GM12878 (cell line): ENCODE data around the gene MYT1. TPM values are rescaled to one million over a fixed set of nuclear protein-coding genes. Genes with fewer than 3 reads are reported as not detected.
"Not testable (repeated sequence)": the region's sequence is repeated elsewhere in the genome, so short reads cannot be mapped to it uniquely, and the experiment has no call there.

Experiments
- ATAC-seq: fragments of 200-7000 bp; cut with Tn5 transposase; 3 replicates; pipeline ENCODE4 v1.9.1; 2020; ENCODE audit warnings: mild to moderate bottlenecking, moderate library complexity
- BruUV-seq: library from RNA; stranded (reverse); fragments of 400-500 nt; replicated peaks from 2 replicates; lab custom pipeline; 2021; lab: Mats Ljungman, UMichigan
- CTCF ChIA-PET: fragments of 300-600 bp; sonication (Branson Sonifier 250); formaldehyde crosslinking; extraction: SDS; loops from one replicate; lab custom pipeline; 2021; ENCODE audit warnings: inconsistent platforms; lab: Yijun Ruan, JAX
- POLR2A ChIA-PET: fragments of 350-600 bp; formaldehyde crosslinking; extraction: SDS; loops from one replicate; lab custom pipeline; 2021; ENCODE audit warnings: inconsistent platforms; lab: Charles Lee
- RAD21 ChIA-PET: fragments of 300-600 bp; sonication (Branson Sonifier 250); formaldehyde crosslinking; loops from one replicate; lab custom pipeline; 2023; ENCODE audit warnings: antibody characterized with exemption; ENCODE audit not compliant: unreplicated experiment; lab: Charles Lee
- SMC1A ChIA-PET: fragments of 300-600 bp; sonication (Branson Sonifier 250); formaldehyde crosslinking; loops from one replicate; lab custom pipeline; 2023; ENCODE audit not compliant: unreplicated experiment, uncharacterized antibody; lab: Charles Lee
- DNase-seq: peaks from one replicate; pipeline ENCODE4 v3.0.0-alpha.2; 2011; ENCODE audit warnings: low read depth, low spot score
- FAIRE-seq: peaks from 3 replicates; lab custom pipeline; 2011; peaks lifted over from hg19 to GRCh38; lab: Jason Lieb, UNC
- H2AFZ ChIP-seq: 2 replicates; pipeline ENCODE4 v1.6.0; 2011; ENCODE audit warnings: low read depth, low read length, control low read depth; ENCODE audit not compliant: control insufficient read depth
- H3K27ac ChIP-seq: 2 replicates; pipeline ENCODE4 v1.5.1; 2011; ENCODE audit warnings: control low read depth; ENCODE audit not compliant: control insufficient read depth, insufficient read depth
- H3K27me3 ChIP-seq, 2 experiments: replicated peaks in 1 of 2; 2 replicates each; pipeline versions ENCODE4 v1.6.0 to v1.6.1; 2011; ENCODE audit warnings: low read length in 1 of 2; ENCODE audit not compliant: control insufficient read depth in 2 of 2, insufficient read depth in 2 of 2
- H3K36me3 ChIP-seq, 2 experiments: 2 replicates each; pipeline ENCODE4 v1.5.1; 2011; ENCODE audit warnings: low read length in 1 of 2; ENCODE audit not compliant: control insufficient read depth in 2 of 2, insufficient read depth in 2 of 2
- H3K4me1 ChIP-seq: 2 replicates; pipeline ENCODE4 v1.6.1; 2011; ENCODE audit warnings: mild to moderate bottlenecking, low read length, moderate library complexity, mixed read lengths; ENCODE audit not compliant: control insufficient read depth, insufficient read depth
- H3K4me2 ChIP-seq: 2 replicates; pipeline ENCODE4 v1.6.0; 2011; ENCODE audit warnings: control low read depth; ENCODE audit not compliant: control insufficient read depth, insufficient read depth
- H3K4me3 ChIP-seq: fragments of 200-600 bp; sonication (generic); 2 replicates; pipeline ENCODE4 v1.5.1; 2016
- H3K79me2 ChIP-seq: 2 replicates; pipeline ENCODE4 v1.6.0; 2011; ENCODE audit warnings: low read length; ENCODE audit not compliant: control insufficient read depth, insufficient read depth
- H3K9ac ChIP-seq: 2 replicates; pipeline ENCODE4 v1.8.0; 2011; ENCODE audit warnings: low read length, control low read depth, mixed read lengths; ENCODE audit not compliant: control insufficient read depth, insufficient read depth
- H3K9me3 ChIP-seq: replicated peaks from 3 replicates; pipeline ENCODE4 v1.5.1; 2011; ENCODE audit warnings: mild to moderate bottlenecking, low read length; ENCODE audit not compliant: control insufficient read depth, insufficient read depth
- H4K20me1 ChIP-seq: 2 replicates; pipeline ENCODE4 v1.6.0; 2011; ENCODE audit not compliant: control insufficient read depth, insufficient read depth
- FOXK2 ChIP-seq: fragments of 450-650 bp; IDR thresholded peaks from 2 replicates; pipeline ENCODE4 v1.6.1; 2017; ENCODE audit warnings: mild to moderate bottlenecking, moderate library complexity
- GATAD2B ChIP-seq: fragments of 450-650 bp; conservative IDR thresholded peaks from 2 replicates; pipeline ENCODE4 v1.6.1; 2017; ENCODE audit warnings: low read depth, mild to moderate bottlenecking, moderate library complexity
- WGBS: methylation state at CpG from one replicate; pipeline ENCODE4 v1.1.6; 2016; ENCODE audit warnings: low lambda C conversion rate; ENCODE audit not compliant: insufficient replicate concordance, insufficient coverage; ENCODE audit errors: missing lambda C conversion rate; 5-methylcytosine and 5-hydroxymethylcytosine counted together
- in situ Hi-C: fragments of 300-500 bp; cut with MboI; formaldehyde crosslinking; loops from 9 replicates; pipeline ENCODE4 v1.14.3; 2018; ENCODE audit warnings: mixed read lengths
- intact Hi-C: fragments of 100-400 bp; cut with micrococcal nuclease; formaldehyde crosslinking; loops from one replicate; pipeline ENCODE4 v1.14.2; 2022; ENCODE audit not compliant: unreplicated experiment
- polyA plus RNA-seq, 11 experiments: library from polyadenylated mRNA; depleted of rRNA in 4 of 11; unstranded in 6 of 11; stranded (reverse) in 5 of 11; fragments of >200 nt; fragmentation: Nextera tagmentation in 4 of 11; fragmentation: Illumina TruSeq in 1 of 11; extraction: Ambion mirVana in 4 of 11; extraction: Trizol in 1 of 11; gene quantifications; 1 replicate in 1 of 11; 2 replicates in 10 of 11; pipeline versions ENCODE4 v1.2.1 to v1.2.3, GENCODE V29; 2011 to 2016; ENCODE audit warnings: inconsistent platforms in 2 of 11, missing spikeins in 2 of 11, low read depth in 1 of 11
- total RNA-seq, 4 experiments: library from RNA; depleted of rRNA in 3 of 4; stranded (reverse); fragments of >200 nt in 3 of 4; fragmentation: Illumina TruSeq in 1 of 4; extraction: Trizol in 1 of 4; gene quantifications; 2 replicates each; pipeline versions ENCODE4 v1.2.1 to v1.2.3, GENCODE V29; 2013 to 2021

MYT1 gene
- total and polyA plus RNA-seq, 10 of the 15 experiments (the other 5 are each of a cell fraction or from before 2014, with no cell fraction given): 0.01 to 0.10 TPM; not detected in 8

- H3K79me2 ChIP-seq, RAD21 ChIA-PET, in situ Hi-C loops, BruUV-seq, H3K36me3 ChIP-seq, POLR2A ChIA-PET, H3K4me3 ChIP-seq, ATAC-seq, H2AFZ ChIP-seq, H3K27me3 ChIP-seq, FAIRE-seq, intact Hi-C loops, H3K27ac ChIP-seq, H3K4me2 ChIP-seq, H3K9ac ChIP-seq, H4K20me1 ChIP-seq, H3K9me3 ChIP-seq, DNase-seq, SMC1A ChIA-PET: not testable (repeated sequence)
- WGBS: 49% methylated on average over 17 of the region's 17 CpGs
- CTCF ChIA-PET: interaction anchor here (1.0 kb wide), 1 partner anchor 49 kb away, joined by 3 read pairs; no protein-coding TSS in a partner anchor
- peaks cover 12% of the 10 kb centered on the region for H3K4me1 ChIP-seq
Measured at GRCh38 chr20:64234921-64235565, 70.8 kb downstream of the MYT1 start.

DNA sequence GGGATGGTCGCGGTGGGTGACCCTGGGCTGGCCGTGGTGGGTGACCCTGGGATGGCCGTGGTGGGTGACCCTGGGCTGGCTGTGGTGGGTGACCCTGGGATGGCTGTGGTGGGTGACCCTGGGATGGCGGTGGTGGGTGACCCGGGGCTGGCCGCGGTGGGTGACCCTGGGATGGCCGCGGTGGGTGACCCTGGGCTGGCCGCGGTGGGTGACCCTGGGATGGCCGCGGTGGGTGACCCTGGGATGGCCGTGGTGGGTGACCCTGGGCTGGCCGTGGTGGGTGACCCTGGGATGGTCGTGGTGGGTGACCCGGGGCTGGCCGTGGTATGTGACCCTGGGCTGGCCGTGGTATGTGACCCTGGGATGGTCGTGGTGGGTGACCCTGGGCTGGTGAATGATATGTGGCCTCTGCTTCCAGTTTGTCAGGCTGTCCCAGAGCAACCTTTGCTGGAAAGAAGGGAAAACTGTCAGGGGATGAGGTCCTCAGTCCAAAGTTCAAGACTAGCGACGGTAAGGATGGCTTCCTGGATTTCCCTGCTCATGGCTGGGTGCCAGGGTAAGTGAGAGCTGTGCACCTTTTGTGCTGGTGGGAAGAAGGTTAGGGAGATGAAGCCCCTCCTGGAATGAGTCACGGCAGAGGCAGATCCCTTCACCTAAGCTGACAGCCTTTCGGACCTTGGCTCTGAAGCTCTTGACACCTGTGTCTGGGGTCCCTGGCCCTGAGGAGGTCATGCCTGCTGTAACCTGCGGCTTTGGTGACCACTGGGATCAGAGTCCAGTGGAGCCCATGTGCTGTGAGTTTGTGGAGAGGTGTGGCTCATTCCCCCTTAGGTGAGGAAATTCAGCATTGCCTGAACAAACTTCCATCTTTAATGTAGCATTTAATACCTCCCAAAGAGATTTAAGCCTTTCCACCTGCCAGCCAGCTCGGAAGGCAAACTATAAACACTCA is 72.2 kb downstream of the MYT1 start:
- RAD21 ChIA-PET: no interaction called here
- TF ChIP-seq FOXK2 (peak; percentile 16; the same call in 1 of the 2 replicates), GATAD2B (no peak)
- intact Hi-C loops: no loop called here
- no peak for ATAC-seq
- SMC1A ChIA-PET: no interaction called here
- Histone ChIP-seq H3K27me3 (no peaks in the 10 kb centered on the region), H3K27ac (no peak overlapping the region), H3K4me1 (peaks cover 12% of the 10 kb centered on the region), H4K20me1 (no peaks in the 10 kb centered on the region), H3K4me2 (no peak overlapping the region), H3K79me2 (no peaks in the 10 kb centered on the region), H3K9ac (no peak overlapping the region), H2AFZ (no peak overlapping the region), H3K9me3 (no peaks in the 10 kb centered on the region), H3K4me3 (no peak overlapping the region), H3K36me3 (no peaks in the 10 kb centered on the region)
- in situ Hi-C loops: no loop called here
- CTCF ChIA-PET: interaction anchor here (0.7 to 2.2 kb wide), 3 partner anchors 11 to 49 kb away, joined by 3 to 6 read pairs (median 3); no protein-coding TSS in a partner anchor
- no peak for FAIRE-seq
- 71% methylated on average over 25 of the region's 27 CpGs for WGBS
- POLR2A ChIA-PET: no interaction called here
- BruUV-seq: no TSS peak
- DNase-seq: no peak
